HG03196 (cell line): ENCODE results near the gene KCTD16.
A peak's percentile ranks its signal among the peaks of the same experiment; 100 is the strongest.

Source experiments
- ATAC-seq: cut with Tn5 transposase; IDR thresholded peaks from one replicate; pipeline ENCODE4 v1.9.1; 2021; ENCODE audit not compliant: unreplicated experiment

Gene KCTD16

DNA sequence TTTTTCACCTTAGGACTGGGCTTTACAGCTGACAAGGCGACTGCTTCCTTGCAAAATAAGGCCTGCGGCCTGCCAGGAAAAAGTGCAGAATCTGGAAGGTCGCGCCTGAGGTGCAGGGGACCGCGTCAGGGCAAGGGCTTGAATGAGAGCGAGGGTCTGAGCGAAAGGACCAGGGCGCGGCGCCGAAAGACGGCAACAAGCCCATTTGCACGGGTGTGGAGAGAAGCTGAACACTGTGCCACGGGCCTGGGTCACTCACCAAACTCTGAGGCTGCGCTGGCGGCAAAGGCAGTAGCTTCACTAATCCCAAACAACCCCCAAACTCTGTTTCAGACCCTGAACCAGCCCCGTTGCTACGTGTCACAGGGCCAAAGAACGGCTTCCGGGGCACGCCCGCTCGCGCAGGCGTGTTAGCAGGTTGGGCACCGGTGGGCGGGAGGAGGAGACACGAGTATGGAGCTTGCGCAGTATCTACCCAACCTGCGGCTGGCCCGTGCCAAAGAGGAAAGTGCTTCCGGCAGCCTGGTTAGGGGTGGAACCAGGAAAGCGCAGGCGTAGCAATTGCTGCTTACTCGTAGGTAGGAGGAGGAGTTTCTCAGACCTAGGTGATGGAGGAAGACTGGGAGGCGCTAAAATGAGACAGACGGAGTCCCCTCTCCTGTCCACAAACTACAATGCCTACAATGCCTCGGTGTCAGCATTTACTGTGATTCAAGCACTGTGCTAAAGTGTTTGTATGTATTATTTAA is at the start of gene KCTD16, which contains the start of gene YIPF5:
TSS of gene KCTD16 (plus strand) at position 598 of the 749 bp plus-strand sequence.
TSS of gene YIPF5 (minus strand) at position 384 of the 749 bp plus-strand sequence. CDS start 704 bp downstream, outside the sequence.
- peak; percentile 100 for ATAC-seq

- ATAC-seq: no peak
Measured at GRCh38 chr5:144121577-144121976, 49.1 kb upstream of the KCTD16 start.

GRCh38 chr5:144122081-144122480 is 48.6 kb upstream of the KCTD16 start:
- no peak for ATAC-seq

DNA sequence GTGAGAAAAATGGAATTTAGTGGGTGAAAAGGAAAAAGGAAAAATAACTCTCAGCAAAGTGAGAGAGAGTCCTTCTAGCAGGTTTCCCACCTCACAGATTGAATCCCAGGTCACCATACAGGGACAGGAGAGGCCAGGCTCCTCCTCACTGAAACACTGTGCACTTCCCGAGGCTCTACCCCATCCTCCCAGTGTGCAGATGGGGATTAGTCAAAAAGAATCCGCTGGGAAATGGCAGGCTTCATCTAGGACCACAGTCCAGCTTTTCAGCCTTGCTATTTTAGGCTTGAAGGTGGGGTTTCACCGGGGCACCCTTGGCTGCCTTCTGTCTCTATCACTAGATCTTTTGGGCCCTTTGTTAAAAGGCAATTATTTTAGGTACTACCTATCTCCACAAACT is 48.0 kb upstream of the KCTD16 start:
- ATAC-seq: no peak

- no peak for ATAC-seq
Measured at GRCh38 chr5:144125163-144125726, 45.4 kb upstream of the KCTD16 start.

DNA sequence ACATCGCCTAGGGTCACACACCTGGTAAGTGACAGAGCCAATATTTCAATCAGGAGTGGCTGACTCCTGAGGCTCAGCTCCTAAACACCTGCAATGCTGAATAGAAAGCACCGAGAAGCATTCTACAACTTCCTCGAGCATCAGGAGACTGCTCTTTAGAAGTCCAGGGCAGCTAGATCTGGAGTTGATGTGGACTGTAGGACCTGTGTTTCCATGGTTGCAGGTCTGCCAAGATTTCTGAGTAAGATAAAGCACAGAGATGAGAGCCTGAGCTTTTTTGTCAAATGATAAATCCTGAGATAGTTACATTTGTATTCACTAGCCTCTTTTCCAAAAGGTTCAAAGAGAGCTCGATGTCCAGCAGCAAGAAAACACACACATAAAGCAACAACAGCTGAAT is 44.0 kb upstream of the KCTD16 start:
- no peak for ATAC-seq

DNA sequence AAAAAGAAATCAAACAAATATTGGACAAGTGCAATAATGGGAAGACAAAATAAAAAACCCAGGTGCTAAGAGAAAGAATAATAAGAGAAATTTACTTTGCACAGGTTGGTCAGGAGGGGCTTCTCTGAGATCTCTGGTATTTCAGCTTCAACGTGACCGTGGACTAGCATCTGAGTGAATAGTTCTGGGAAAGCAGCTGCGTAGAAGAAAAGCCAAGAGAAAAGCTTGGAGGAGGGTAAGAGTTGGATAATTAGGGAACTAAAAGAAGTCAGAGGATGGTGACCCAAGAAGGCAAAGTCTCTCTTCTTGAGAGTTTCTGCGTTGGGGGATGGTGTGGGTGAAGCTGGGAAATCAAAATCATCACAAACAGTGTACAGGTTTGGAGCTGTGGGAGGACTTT is 41.8 kb upstream of the KCTD16 start:
- ATAC-seq: no peak

GRCh38 chr5:144130306-144130705 is 40.4 kb upstream of the KCTD16 start:
- ATAC-seq: no peak

- ATAC-seq: no peak
Measured at GRCh38 chr5:144131261-144131660, 39.4 kb upstream of the KCTD16 start.

DNA sequence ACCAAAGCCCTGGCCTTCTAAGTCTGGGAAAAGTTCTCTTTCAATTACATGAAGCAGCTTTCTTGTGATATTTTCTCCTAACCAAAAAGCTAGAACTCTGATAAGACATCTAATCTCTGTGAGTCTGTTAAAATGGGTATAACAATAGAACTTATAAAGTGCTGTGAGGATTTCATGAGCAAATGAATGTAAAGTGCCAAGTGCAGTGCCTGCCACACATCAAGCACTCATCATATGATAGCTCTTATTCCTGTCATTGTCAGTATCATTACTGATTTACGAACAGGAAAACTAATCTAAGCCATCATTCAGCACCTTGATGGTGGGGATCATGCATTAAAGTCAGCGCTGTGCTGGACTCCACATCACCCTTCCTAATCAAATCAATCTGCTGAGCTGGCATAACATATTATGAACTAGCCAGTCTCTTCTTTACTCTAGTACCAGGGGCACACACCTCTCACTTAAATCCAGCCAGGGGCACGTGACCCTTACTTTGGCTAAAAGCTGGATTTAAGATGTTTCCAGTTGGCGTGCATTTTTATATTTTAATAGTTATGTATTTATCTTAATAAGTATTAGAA is 37.5 kb upstream of the KCTD16 start:
- ATAC-seq: no peak

GRCh38 chr5:144134194-144134826 is 36.4 kb upstream of the KCTD16 start:
- ATAC-seq: no peak

- no peak for ATAC-seq
Measured at GRCh38 chr5:144135113-144135762, 35.4 kb upstream of the KCTD16 start.

DNA sequence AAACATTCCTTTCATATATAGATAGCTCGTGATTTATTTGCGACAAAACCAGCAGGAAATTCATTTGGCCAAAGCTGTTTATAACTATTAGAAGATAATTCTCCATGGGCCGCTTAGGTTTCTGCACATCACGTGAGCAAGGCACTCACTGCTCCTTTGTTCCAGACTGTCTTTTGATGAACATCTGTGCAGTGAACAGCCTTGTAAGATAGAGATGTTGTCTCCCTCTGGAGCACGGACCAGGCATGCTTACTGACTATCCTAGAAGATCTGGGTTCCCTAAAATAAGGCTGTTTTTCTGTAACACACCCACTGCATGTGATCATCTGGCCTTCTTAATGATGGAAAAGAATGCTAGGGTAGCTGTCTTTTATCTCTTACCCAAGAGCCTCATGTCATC is 31.1 kb upstream of the KCTD16 start:
- ATAC-seq: no peak

GRCh38 chr5:144141585-144141984 is 29.1 kb upstream of the KCTD16 start:
- ATAC-seq: no peak

DNA sequence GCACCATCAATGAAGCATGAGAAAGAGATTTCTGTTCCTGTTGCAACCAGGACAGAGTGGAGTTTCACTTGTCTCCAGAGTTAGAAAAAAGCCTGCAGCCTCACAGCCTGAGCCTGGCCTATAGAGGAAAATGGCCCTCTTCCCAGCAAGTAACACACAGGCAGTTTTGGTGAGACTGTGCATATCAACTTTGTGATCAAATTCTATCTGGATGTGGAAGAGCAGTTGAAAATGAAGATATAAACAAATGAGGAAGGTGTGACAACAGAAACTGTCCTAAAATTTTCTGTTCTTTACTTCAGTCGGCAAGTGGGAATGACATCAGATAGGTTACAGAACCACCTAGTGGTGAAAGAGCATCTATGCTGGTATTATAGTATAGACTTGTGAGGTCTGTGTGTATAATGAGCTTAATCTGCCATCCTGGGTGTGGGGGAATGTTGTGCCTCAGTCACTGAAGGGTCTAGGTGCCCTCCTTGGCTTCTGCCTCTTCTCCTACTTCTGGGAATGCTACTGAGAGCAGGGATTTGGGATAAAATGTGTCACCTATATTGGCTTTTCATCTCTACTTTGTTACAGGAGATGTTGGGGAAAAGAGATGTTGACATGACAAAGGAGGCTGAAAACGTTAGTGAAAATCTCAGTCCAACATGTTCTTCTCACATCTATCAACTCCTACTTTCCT is 28.4 kb upstream of the KCTD16 start:
- ATAC-seq: peak; percentile 94

DNA sequence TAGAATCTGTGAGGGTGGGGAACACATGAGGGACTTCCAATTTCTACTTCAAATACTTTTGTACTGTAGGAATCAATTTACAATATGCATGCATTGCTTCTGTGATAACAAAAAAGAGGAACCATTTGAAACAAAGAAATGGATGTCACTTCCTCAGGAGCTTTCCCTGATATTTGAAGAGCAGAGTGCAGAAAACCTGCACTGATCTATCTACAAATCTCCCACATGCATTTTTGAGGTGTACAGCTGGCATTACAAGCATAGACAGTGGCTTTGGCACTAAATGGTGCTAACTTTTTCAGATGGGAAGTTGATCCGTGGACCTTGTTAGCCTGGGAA is 27.9 kb upstream of the KCTD16 start:
- ATAC-seq: no peak

DNA sequence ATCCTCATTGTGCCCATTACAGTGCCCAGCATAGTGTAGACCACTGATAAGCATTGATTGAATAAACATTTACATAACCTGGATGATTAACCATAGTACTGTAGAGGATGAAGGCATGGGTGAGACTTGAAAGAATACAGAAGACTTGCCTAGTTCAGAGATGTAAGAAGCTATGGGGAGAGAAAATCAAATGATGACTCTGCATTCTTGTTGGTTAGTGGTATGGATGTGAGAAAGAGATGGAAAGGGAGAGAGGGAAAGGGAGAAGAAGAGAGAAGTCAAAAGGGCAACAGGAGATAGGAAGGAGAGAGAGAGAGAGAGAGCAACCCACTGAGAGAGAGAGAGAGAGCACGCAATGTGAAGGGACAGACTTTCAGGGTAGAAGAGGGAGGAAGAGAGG is 27.0 kb upstream of the KCTD16 start:
- no peak for ATAC-seq

DNA sequence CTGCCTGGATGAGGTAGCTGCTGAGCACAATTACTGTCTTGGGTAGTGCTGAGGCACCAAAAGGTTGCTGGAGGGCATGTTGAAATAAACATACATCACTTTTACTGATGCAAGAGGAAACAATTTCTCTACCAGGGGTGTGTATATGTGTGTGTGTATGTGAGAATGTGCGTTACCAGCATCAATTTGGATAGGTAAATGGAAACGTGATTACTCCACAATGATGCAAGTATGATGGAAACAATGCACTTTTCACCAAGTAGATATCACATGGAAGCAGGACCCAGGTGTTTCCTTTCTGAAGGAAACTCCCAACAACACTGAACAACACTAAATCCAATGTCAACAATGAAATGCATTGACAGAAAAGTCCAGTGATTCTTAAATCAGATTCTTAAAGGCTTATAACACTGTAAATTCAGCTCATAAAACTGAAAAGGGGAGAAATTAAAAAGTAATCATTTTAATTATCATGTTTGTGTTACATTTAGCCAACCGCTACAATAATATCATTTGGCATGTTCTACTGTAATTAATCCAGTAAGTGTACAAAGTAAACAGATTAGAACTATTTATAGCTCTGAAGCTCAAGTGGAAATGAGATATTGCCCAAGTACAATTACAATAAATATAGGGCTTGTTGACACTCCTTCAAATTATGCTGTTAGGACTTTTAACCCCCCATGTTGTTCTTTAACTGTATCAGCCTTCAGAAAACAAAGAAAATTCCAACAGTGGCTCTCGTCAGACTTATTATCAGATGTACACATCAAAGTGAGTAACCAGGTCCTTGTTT is 25.5 kb upstream of the KCTD16 start:
- no peak for ATAC-seq

DNA sequence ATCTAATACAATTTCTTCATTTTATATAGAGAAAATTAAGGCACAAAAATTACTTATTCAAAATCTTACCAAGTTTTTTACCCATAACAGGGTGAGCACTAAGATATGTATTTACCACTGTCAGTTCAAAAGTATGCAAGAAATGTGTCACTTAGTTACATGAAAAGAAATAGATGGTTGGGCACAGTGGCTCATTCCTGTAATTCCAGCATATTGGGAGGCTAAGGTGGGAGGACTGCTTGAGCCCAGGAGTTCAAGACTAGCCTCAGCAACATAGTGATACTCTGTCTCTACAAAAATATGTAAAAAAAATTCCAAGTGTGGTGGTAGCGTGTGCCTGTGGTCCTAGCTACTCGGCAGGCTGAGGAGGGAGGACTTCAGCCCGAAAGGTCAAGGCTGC is 19.6 kb upstream of the KCTD16 start:
- no peak for ATAC-seq

DNA sequence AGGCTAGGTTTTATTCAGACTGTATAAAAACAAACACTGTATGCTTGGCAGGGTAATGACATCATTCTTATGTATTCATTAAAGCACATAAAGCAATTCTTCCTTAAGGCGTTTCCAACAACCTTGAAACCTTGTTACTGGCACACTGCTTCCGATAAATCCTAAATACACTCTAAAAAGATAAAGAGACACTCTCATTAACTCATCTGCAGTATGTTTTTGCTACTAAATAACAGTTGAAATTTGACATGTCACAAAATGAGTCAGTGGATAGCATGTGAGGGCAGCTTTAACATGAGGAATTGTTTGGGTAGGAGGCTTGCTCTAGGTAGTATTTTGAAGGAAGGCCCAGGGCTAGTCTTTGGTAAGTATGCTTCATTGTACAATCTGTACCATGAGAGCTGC is 13.9 kb upstream of the KCTD16 start:
- no peak for ATAC-seq
